H54 (cell line): ENCODE measurements around the gene COL17A1.

ENCODE experiments used
- DNase-seq: peaks from one replicate; pipeline ENCODE4 v3.0.0; 2011; ENCODE audit warnings: low spot score, mixed read lengths; ENCODE audit not compliant: insufficient read length
- FAIRE-seq: peaks from 3 replicates; lab custom pipeline; 2011; peaks lifted over from hg19 to GRCh38; lab: Jason Lieb, UNC
- POLR2A ChIP-seq: IDR thresholded peaks from 2 replicates; pipeline ENCODE4 v1.6.1; 2011; ENCODE audit warnings: low read depth, mild to moderate bottlenecking, low read length

The COL17A1 gene

DNA sequence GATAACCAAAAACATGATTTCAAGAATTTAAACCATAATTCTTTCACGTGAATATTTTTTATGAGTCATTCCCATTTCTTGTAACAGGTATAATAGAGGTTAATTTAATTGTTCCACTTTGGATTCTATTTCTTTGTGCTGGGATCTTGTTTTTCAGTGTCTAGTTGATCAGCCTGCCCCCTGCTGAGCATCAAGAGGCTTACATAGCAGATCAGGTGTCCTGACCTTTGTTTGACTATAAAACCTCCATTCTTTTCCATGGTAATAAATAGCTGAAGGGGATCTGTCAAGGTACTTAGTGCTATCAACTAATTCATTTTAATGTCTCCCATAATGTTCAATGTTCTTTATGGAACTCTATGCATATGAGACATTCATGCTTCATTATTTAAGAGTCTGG is 4.9 kb downstream of the COL17A1 start:
- DNase-seq = no peak
- FAIRE-seq = no peak

DNA sequence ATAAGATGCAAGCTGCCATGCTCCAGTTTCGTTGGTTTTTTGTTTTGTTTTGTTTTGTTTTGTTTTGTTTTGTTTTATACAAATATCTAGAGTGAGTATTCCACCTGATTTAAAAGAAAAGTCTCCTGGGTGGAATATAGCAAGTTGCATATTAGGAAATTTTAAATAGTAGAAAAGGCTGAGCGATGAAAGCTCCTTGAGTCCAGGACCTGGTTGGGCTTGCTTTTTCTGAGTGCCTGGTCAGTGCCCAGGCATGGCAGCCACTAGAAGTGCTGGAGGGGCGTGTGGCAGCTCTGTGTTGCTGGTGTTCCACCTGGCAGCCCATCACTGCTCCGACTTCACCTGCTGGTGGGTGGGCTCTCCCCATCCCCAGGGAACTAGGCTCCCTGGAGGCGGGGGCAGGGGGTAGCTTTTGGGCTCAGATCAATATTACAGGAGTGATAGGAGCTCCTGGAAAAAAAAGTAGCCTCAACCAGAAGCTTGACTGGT is 8.0 kb downstream of the COL17A1 start:
- no peak for TF ChIP-seq POLR2A
- FAIRE-seq (no peak), DNase-seq (no peak)

More for the DNA sequence above, 4.9 kb downstream of the COL17A1 start:
- no peak for TF ChIP-seq POLR2A

DNA sequence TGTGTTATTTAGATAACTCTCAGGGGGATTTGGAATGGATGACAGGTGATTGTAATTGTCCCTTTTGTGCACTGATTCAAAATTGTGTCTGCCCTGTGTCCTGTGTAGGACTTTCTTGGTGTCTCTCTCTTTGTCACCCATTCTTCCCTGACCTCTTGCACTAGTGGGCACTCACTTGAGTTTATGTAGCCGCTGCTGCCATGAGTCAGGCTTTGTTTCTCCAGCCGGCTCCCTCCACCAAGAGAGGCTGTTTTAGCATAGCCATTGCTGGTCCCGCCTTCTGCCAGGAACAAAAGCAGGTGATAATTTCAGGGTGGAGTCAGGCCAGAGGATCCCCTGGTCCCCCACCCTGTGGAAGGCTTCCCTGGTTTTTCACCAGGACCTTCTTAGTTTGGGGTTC is 8.4 kb downstream of the COL17A1 start:
- TF ChIP-seq POLR2A = no peak
- FAIRE-seq (no peak), DNase-seq (no peak)

DNA sequence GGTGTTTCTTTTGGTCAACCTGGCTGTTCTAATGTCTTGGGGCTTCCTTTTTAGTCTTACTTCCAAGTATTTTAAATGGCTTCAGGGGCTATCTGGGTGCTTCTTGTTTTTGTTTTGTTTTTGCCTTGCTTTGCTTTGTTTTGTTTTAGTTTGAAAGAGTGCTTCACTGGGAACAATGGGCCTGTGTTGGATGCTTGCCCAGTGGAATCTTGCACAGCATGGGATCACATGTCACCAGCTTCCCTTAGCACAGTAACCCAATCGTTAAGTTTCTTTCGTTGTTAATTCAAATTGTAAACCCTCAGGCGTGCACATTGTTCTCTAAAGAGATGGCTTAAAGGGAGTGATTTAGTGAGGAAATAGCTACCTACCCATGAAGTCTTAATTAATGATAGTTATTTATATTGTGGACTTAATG is 8.9 kb downstream of the COL17A1 start:
- no peak for TF ChIP-seq POLR2A
- DNase-seq = no peak
- FAIRE-seq = no peak

DNA sequence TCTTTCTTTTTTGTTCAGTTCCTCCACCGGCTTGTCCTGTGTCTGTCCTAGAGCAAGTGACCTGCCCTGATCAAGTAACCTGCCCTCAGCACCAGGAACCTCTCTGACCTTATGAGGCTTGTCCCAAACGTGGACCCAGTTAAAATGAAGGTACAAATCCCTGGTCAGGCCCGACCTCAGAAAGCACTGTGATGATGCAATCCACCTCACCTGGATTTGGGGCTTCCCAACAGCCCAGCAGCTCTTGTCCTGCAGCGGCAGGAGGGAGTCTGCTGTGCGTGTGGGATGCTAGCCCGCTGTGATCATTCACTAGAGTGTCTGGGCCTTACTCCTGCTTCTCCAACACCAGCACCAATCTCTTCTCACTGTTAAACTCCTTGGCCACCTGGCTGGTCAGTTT is 11.2 kb downstream of the COL17A1 start:
- no peak for DNase-seq
- no peak for TF ChIP-seq POLR2A
- FAIRE-seq = no peak

DNA sequence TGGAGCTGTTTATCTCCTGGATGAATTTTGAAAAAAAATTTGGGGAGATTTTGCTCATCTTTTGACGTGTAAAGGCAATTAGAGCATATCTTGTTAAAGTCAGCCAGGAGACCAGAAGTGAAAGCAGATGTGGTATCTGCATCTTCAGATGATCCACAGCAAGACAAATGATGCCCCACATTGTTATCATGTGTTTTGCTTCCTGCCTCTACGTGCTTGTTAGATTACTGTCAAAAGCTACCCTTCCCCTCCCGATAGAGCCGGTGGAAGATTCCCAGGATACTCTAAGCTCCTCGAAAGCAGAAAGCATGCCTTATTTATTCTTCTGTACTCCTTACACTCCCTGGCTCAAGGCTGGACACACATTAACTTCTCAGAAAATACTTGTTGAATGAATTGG is 12.9 kb downstream of the COL17A1 start:
- FAIRE-seq (no peak), DNase-seq (no peak)
- TF ChIP-seq POLR2A = no peak

DNA sequence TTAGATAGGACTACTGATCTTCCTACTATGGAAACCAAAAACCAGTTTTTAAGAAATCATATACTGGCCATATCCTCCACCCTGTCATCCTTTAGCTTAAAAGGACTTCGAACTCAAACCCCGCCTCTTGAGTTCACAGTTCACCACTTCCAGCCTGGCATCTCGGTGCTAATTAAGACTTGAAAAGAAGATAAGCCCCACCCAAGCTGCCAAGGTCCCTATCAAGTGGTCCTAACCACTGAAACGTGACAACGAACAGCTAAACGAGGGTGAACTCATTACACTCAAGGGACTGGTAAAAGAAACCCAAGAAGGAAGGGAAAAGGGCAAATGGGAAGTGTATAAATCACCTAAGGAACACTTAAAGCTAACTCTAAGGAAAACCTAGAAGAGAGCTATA is 16.1 kb downstream of the COL17A1 start:
- no peak for TF ChIP-seq POLR2A
- no peak for FAIRE-seq
- no peak for DNase-seq

DNA sequence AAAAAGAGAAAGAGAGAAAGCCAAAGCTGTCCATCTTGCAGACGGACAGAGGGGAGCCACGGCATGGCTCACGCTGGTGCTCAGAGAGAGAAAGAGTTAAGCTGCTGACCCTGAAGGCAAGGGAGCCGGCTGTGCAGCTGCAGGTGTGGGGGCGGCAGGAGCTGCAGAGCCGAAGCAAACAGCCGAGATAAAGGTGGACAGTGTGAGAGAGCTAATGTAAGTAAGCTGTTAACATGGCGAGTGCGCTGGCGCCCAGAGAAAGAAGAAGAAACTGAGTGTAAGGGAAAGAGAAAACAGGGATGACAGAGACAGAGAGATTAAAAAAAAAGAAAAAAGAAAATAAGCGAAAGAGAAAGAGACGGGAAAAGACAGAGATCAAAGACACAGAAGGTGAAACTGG is 18.2 kb downstream of the COL17A1 start:
- no peak for DNase-seq
- no peak for FAIRE-seq

DNA sequence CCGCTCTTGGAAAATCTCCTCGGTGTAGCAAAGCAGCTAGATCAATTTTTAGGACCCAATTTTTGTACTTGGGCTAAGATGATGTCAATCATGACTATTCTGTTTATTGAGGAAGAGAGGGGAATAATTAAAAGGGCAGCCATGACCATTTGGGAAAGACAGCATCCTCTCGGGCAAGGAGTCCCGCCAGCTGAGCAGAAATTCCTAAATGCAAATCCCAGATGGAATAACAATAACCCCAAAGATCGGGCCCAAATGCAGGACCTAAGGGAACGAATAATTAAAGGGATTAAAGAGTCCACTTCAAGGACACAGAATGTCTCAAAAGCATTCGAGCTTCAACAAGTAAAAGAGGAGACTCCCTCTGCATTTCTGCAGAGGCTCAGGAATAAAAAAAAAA is 18.7 kb downstream of the COL17A1 start:
- no peak for FAIRE-seq
- no peak for TF ChIP-seq POLR2A
- no peak for DNase-seq

More for the DNA sequence above, 18.2 kb downstream of the COL17A1 start:
- no peak for TF ChIP-seq POLR2A

DNA sequence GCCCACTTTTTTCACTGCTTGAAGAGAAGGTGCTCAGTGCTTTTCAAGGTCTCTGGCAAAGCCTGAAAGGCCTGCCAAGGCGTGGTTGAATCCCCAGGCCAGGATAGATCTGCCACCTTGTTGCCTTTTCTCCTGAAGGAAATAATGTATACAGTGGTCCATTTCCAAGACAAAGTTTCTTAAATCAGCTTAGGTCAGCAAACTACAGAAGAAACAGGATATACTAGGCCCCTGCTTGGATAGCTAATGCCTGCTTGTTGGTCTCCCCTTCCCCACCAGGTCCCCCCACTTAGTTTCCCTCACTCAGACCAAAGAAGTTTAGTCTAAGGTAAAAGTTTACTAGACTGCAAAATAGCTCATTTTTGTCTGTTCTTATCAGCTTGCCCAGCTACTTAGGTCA is 19.9 kb downstream of the COL17A1 start:
- DNase-seq (no peak), FAIRE-seq (no peak)
- no peak for TF ChIP-seq POLR2A

DNA sequence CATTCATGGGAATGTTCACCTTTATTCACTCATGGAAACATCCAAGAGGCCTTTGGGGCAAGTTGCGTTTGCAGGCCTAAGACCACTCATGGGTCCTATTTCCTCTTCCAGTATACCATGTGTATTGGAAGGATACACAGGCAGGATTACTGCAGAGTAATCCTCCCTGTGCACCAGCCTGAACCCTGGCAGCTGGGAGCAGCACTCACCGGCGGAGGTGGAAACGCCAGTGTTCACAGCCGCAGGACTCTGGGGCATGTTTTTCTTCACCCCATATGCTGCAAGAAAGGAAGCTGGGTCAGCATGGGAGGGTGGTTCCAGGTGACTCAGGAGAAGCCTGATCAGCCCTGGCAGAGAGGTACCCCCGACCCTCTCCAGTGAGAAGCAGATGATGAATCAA is 24.5 kb downstream of the COL17A1 start:
- no peak for TF ChIP-seq POLR2A
- DNase-seq = no peak
- no peak for FAIRE-seq

DNA sequence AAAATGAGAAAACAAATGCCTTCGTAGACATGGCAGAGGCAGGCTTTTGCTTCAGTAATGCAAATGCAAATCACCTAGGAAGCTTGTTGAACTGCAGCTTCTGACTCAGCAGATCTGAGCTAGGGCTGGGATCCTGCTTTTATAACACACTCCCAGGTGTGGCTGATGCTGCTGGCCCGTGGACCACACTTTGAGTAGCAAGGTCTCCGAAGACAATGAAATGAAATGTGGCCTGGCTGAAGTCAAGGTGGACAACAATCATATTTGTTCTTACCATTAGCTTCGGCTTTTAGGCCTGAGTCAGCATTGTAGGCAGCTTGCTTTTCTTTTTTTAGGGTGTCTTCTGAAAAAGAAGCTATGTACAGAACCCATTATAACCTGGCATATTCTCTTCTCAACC is 26.3 kb downstream of the COL17A1 start:
- no peak for DNase-seq
- FAIRE-seq = no peak
- no peak for TF ChIP-seq POLR2A

DNA sequence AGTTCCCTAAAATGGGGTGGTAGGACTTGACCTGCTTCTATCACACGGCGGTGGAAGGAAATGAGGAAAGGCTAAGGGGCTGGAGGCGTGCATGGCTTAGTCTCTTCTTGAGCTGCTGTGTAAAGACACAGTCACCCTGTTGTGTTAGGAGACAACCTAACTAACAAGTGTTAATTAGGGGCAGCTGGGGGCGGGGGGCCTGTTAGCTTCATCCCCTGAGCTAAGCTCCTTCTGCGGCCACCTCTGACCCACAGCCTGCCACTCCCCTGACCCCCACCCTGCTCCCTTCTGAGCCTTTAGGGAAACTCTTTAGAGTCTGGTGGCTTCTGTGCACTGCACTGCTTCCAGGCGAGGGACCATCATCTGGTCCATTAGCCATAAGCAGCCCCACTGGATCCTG is 28.0 kb downstream of the COL17A1 start:
- FAIRE-seq = no peak

DNA sequence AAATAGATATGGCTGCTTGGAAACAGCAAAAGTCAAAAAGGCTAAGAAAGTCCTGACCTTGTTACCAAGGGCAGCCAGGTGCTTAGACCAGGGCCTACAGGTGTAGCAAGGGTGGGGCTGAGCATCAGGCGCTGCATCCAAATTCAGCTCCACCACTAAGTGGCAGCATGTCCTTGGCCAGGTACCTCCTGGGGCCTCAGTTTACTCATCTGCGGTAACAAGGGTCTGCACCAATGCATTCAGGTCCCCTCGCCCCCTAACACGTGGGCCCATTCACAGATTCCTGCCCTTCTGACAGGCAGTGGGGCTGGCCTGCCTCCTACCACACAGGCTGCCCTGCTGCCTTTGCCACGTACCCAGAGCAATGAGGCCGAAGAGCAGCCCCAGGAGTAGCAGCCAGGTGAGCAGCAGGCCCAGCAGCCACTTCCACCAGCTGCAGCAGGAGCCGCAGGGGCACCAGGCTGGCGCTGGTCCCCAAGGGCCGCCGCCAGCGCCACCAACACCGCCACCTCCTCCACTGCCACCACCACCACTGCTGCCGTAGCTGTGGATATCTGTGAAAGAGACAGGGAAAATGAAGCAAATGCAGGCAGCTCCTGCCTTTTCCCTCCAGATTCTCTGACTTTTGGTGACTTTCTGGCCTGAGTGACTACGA is 28.9 kb downstream of the COL17A1 start:
- FAIRE-seq = no peak
- no peak for DNase-seq
- no peak for TF ChIP-seq POLR2A

More for the DNA sequence above, 28.0 kb downstream of the COL17A1 start:
- no peak for TF ChIP-seq POLR2A
- DNase-seq = no peak

DNA sequence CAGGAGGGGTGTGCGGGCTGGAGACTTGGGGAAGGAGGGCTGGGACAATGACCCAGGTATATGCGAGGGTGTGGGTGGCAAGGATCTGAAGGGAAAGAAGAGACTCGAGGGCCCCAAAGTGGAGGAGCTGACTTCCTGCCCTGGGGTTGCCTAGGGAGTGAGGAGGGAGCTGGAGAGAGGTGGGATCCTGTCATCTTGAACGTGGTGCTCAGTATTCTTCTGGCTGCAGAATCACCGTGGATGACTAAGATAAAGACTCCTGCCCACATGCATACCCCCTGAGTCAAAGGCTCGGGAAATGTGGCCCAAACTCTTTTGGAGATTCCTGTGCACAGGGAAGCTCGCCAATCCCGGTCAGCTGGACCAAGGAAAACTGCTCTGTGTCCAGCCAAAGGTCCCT is 31.2 kb downstream of the COL17A1 start:
- no peak for TF ChIP-seq POLR2A
- peak; percentile 85 for DNase-seq
- FAIRE-seq = no peak

DNA sequence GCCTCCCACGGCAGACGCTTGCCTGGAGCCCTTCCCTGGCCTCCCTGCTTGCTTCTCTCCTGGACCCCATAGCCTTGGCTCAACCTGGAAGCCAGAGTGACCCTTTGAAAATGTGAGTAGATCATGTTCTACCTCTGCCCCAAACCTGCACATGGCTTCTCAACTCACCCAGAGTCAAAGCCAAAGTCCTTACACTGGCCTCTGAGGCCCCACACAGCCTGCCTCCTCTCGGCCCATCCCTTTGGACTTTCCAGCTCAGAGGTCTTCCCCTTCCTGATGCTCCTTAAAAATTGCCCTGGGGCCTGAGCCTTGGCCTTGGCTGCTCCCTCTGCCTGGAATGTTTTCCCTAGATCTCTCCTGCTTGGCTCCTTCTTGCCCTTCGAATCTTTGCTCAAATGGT is 32.5 kb downstream of the COL17A1 start:
- DNase-seq (no peak), FAIRE-seq (no peak)

More for the DNA sequence above, 32.5 kb downstream of the COL17A1 start:
- TF ChIP-seq POLR2A = no peak
